ENCODE data around the gene ZNF699. TPM values are rescaled to one million over a fixed set of nuclear protein-coding genes. Genes with fewer than 3 reads are reported as not detected.
"Not testable (repeated sequence)": the region's sequence is repeated elsewhere in the genome, so short reads cannot be mapped to it uniquely, and the experiment has no call there.

ZNF699 gene
- total RNA-seq, 1 donor from 2014 or later, result 12.8 TPM

DNA sequence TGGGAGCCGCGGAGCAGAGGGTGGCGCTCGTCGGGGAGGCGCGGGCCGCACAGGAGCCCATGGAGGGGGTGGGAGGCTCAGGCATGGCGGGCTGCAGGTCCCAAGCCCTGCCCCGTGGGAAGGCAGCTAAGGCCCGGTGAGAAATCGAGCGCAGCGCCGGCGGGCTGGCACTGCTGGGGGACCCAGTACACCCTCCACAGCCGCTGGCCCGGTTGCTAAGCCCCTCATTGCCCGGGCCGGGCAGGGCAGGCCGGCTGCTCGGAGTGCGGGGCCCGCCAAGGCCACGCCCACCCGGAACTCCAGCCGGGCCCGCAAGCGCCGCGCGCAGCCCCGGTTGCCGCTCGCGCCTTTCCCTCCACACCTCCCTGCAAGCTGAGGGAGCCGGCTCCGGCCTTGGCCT lies 26.2 kb downstream of the ZNF699 start:
- DNase-seq, result not testable (repeated sequence)

DNA sequence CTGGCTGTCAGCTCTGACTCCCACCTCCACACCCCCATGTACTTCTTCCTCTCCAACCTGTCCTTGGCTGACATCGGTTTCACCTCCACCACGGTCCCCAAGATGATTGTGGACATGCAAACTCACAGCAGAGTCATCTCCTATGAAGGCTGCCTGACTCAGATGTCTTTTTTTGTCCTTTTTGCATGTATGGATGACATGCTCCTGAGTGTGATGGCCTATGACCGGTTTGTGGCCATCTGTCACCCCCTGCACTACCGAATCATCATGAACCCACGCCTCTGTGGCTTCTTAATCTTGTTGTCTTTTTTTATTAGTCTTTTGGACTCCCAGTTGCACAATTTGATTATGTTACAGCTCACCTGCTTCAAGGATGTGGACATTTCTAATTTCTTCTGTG lies 58.4 kb downstream of the ZNF699 start:
- no peak for DNase-seq

DNA sequence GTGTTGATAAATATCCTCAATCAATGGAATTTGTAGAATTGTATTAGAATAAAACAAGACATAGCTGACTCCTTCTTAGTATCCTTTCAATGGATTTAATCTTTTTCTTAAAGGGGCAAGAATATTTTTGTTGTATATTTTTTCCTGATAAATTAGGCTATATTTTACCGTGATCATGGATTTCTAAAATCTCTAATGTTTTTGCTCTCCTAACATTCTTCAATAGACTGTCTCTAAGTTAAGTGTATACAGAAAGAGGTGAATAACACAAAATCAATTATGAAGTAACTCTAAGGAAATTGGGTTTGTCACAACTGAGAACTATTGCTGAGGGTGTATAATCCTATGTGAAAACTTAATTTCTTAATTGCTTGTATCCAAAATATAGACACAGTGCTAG lies 59.0 kb downstream of the ZNF699 start, which contains the start of gene OR7E24:
TSS of gene OR7E24 (plus strand) at position 301 of the 400 bp plus-strand sequence. CDS start 114 bp downstream, outside the sequence.
- DNase-seq, result no peak

Other genes starting within 250 kb of the ZNF699 start
- not detected for gene OR1M1, start 222.8 kb downstream of the ZNF699 start, total RNA-seq
- gene OR7G2, start 202.4 kb downstream of the ZNF699 start, total RNA-seq, result not detected
- not detected for gene OR7G1, start 194.1 kb downstream of the ZNF699 start, total RNA-seq
- not detected for gene OR7G3, start 182.9 kb downstream of the ZNF699 start, total RNA-seq
- 14.0 TPM for gene ZNF317, start 169.4 kb downstream of the ZNF699 start, total RNA-seq
- gene OR7D2, start 130.9 kb downstream of the ZNF699 start, total RNA-seq, result not detected
- gene OR7D4, start 90.2 kb downstream of the ZNF699 start, total RNA-seq, result not detected
- not detected for gene OR7E24, start 58.9 kb downstream of the ZNF699 start, total RNA-seq
- gene ZNF559, start 14.3 kb upstream of the ZNF699 start, total RNA-seq, result 29.8 TPM
- gene ZNF177, start 53.2 kb upstream of the ZNF699 start, total RNA-seq, result 4.4 TPM
- gene ZNF266, start 125.7 kb upstream of the ZNF699 start, total RNA-seq, result 21.8 TPM
- gene ZNF560, start 188.8 kb upstream of the ZNF699 start, total RNA-seq, result 0.49 TPM
- gene ZNF426, start 228.8 kb upstream of the ZNF699 start, total RNA-seq, result 15.9 TPM

All from skin of body (tissue), 2 donors.